NCI-H524 treated with DMSO at 0.1 percent for 48 hours (cell line): ENCODE measurements around the gene UNC5A.
"Not testable (repeated sequence)": the region's sequence is repeated elsewhere in the genome, so short reads cannot be mapped to it uniquely, and the experiment has no call there.

Experiments
- DNase-seq: peaks from one replicate; lab custom pipeline; 2025; lab: John Stamatoyannopoulos, UW

The UNC5A gene

DNA sequence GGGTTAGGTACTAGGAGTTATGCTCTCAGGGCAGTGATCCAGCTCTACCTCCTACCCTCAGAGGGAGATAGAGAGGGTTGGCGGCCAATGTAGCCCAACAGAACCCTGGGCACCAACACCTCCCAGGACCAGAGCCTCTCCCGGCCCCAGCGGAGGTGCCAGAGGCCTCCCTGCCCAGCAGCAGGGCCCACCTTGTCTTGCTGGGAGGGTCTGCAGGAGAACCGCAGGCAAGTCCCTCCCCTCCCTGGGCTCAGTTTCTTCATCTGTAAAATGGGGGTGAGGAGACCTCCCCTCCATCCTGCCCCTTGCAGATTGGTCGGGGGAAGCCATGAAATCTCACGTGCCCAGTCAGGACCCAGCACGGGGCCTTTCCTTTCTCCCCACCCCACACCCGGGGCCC lies 54.4 kb downstream of the UNC5A start:
- no peak for DNase-seq

DNA sequence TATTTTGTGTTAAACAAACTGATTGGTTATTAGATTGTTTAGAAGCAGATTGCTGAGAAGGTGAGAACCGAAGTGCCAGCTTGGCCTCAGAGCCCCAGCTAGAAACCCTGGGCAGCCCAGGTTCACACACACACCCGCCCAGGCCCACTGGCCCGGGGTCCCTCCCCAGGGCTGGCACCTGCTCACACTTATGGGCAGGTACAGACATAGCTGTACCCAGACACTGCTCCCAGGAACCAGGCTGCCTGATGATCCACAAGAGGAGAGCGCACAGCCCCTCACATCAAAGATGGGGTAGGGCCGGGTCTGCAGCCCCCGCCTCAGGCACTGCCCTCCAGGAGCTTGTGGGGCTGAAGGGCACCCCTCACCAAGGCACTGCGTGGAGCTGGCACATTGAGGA lies 55.6 kb downstream of the UNC5A start:
- DNase-seq = no peak

GRCh38 chr5:176866707-176867310 lies 56.5 kb downstream of the UNC5A start:
- DNase-seq = no peak

- DNase-seq = no peak
Measured at GRCh38 chr5:176868126-176868525, 57.8 kb downstream of the UNC5A start.

DNA sequence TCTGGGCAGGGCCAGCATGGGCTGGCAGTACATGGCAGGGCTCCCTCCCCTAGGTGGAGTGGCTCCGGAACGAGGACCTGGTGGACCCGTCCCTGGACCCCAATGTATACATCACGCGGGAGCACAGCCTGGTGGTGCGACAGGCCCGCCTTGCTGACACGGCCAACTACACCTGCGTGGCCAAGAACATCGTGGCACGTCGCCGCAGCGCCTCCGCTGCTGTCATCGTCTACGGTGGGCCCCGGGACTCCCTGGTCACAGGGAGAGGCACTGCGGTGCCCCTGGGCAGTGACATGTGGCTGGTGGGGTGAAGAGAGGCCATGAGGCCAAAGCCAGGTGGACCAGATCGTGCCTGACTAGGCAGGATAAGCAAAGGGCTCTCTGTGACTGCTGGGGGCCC lies 58.4 kb downstream of the UNC5A start:
- no peak for DNase-seq

- no peak for DNase-seq
Measured at GRCh38 chr5:176869501-176870109, 59.2 kb downstream of the UNC5A start.

DNA sequence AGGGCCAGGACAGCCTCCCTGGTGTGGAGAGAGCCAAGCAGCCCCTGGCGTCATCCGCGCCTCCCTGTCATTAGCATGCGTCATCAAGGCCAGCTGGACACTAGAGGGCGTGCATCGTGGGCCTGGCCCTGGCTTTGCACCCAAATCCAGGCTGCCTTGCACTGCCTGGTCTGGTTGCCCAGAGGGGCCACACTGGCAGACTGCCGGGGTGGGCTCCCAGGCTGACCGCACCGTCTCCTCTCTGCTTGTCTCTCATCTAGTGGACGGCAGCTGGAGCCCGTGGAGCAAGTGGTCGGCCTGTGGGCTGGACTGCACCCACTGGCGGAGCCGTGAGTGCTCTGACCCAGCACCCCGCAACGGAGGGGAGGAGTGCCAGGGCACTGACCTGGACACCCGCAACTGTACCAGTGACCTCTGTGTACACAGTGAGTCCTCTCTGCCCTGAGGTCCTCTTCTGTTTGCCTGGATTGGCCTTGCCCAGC lies 59.8 kb downstream of the UNC5A start:
- DNase-seq = no peak

GRCh38 chr5:176870644-176871043 lies 60.3 kb downstream of the UNC5A start:
- DNase-seq = not testable (repeated sequence)

DNA sequence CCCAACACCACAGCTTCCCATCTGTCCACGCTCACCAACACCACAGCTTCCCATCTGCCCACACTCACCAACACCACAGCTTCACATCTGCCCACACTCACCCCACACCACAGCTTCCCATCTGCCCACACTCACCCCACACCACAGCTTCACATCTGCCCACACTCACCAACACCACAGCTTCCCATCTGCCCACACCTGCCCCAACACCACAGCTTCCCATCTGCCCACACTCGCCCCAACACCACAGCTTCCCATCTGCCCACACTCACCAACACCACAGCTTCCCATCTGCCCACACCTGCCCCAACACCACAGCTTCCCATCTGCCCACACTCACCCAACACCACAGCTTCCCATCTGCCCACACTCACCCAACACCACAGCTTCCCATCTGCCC lies 62.2 kb downstream of the UNC5A start:
- not testable (repeated sequence) for DNase-seq

DNA sequence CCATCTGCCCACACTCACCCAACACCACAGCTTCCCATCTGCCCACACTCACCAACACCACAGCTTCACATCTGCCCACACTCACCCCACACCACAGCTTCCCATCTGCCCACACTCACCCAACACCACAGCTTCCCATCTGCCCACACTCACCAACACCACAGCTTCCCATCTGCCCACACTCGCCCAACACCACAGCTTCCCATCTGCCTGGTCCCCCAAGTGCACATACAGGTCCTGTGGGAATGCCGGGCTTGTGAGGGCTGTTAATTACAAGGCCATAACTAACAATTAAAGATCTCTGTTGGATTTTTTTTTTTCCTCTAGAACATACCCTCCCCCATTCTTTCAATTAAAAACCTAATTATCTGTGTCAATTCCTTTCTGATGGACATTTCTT lies 62.7 kb downstream of the UNC5A start:
- DNase-seq = not testable (repeated sequence)

DNA sequence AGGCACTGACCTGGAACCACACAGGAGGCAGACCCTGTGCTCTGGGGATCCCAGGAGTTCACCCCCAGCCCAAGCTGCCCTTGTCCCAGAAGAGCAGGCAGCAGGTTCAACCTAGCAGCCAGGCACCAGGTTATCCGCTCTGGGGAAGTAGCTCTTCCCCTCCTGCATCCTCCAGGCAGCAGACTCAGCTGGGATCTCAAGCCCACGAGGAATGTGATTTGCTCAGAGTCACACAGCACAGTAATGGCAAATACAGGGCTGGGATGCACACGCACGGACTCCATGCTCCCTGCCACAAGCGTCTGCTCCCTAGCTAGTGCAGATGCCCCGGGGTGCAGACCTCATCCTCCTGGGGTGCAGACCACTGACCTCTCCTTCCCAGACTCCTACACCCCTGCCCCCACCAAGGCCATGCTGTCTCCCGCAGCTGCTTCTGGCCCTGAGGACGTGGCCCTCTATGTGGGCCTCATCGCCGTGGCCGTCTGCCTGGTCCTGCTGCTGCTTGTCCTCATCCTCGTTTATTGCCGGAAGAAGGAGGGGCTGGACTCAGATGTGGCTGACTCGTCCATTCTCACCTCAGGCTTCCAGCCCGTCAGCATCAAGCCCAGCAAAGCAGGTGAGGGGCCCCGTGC lies 63.3 kb downstream of the UNC5A start:
- DNase-seq = no peak

DNA sequence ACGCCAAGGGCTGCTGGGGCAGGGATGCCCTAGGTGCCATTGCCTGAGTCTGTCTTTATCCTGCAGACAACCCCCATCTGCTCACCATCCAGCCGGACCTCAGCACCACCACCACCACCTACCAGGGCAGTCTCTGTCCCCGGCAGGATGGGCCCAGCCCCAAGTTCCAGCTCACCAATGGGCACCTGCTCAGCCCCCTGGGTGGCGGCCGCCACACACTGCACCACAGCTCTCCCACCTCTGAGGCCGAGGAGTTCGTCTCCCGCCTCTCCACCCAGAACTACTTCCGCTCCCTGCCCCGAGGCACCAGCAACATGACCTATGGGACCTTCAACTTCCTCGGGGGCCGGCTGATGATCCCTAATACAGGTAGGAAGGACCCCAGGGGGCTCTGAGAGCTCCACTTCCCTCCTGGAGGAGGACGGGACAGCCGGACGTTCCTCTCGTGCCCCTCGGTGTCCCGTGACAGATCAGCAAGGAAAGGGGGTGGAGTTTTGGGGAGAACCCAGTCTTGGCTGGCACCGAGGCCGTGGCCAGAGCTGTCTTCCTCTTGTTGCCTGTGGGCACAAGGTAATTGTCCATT lies 63.9 kb downstream of the UNC5A start:
- no peak for DNase-seq

DNA sequence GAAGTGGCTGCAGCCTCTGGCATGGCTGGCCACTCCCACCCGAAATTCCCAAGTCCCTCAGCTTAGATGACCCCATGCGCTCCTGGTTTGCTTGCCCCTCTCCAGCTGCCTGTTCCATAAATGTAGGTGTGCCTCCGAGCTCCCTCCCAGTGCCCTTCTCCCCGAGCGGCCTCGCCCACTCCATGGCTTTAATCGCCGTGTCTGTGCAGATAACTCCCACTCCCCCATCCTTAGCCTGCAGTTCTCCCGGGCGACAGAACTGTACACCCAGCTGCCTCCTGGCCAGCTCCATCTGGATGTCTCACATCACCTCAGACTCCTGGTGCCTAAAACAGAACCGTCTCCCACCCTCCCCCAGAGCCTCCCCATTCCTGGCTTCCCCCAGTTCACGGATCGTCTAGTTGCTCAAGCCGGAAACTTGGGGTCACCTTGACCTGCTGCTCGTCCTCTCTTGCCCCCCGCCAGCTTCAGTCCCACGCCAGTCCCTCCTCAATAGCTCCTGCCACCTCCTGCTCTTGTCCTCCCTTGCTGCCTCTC lies 64.7 kb downstream of the UNC5A start:
- no peak for DNase-seq

DNA sequence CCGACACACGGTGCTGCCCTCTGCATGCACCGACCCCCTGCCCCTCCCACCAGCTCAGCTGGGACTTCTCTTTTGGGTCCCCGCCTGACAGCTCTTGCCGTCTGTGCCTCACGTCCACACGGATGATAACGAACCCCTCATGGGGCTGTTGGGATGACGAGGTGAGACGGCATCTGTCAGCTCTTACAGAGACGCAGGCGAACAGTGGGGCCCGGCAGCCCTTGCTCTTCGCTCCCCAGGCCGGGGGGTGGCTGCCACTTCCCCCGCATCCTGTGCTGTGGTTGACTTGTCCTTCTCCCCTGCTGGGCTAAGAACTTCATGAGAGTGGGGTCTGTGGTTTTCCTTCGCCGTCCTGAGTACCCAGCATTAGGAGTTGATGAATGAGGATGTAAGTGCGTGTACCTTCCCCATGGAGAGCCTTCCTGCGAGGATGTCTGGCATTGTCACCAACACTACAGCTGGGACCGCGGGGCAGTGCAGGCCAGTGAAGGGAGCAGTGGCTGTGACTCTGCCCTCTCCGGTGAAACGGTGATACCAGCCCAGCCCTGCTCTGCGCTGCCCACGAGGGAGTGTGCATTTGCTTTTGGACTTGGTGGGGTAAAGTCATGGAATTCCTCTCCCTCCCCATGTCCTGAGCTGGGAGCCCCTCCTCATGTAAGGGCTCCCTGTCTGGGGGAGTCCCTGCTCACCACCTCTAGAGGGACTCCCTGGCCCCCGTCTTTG lies 65.6 kb downstream of the UNC5A start:
- no peak for DNase-seq

- DNase-seq = no peak
Measured at GRCh38 chr5:176876506-176877431, 66.4 kb downstream of the UNC5A start.

GRCh38 chr5:176877793-176878331 lies 67.5 kb downstream of the UNC5A start:
- no peak for DNase-seq

DNA sequence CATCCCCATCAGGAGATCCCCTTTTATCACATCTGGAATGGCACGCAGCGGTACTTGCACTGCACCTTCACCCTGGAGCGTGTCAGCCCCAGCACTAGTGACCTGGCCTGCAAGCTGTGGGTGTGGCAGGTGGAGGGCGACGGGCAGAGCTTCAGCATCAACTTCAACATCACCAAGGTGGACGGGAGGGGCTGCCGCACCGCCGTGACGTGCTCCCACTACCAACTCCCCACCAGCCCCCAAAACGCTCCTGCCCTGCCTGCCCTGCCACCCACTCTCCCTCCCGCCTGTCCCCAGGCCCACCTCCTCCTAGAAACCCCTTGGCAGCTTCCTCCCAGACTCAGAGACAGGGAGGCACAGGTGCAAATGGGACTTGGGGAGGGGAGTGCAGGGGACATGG lies 68.1 kb downstream of the UNC5A start:
- DNase-seq = no peak

DNA sequence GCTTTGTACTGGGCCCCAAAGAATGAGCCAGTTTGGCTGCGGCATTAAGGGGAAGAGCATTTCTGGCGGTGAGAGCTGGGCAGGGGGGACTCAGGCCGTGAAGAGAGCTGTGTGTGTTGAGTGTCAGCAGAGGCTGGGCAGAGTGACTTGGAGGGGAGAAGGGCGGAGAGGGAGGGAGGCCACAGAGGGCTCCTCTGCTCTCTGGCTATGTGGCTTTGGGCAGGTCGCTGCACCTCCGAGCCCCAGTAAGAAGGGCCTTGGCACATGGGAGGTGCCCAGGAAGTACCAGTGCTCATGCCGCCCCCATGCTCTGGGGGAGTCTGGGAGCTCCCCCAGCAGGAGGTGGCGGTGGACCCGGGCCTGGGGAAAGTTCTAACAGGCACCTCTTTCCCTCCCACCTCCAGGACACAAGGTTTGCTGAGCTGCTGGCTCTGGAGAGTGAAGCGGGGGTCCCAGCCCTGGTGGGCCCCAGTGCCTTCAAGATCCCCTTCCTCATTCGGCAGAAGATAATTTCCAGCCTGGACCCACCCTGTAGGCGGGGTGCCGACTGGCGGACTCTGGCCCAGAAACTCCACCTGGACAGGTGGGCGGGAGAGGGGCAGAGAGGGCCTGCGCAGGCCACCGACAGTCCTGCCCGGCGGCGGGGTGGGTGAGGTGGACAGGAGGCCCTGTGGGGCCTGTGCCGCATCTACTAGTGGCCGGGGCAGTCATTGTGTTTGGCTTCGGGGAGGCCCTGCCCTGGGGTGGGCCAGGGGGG lies 68.7 kb downstream of the UNC5A start:
- DNase-seq = no peak

GRCh38 chr5:176879663-176880361 lies 69.5 kb downstream of the UNC5A start:
- no peak for DNase-seq
